Measurements from ENCODE around the gene MUSK.

The MUSK gene

DNA sequence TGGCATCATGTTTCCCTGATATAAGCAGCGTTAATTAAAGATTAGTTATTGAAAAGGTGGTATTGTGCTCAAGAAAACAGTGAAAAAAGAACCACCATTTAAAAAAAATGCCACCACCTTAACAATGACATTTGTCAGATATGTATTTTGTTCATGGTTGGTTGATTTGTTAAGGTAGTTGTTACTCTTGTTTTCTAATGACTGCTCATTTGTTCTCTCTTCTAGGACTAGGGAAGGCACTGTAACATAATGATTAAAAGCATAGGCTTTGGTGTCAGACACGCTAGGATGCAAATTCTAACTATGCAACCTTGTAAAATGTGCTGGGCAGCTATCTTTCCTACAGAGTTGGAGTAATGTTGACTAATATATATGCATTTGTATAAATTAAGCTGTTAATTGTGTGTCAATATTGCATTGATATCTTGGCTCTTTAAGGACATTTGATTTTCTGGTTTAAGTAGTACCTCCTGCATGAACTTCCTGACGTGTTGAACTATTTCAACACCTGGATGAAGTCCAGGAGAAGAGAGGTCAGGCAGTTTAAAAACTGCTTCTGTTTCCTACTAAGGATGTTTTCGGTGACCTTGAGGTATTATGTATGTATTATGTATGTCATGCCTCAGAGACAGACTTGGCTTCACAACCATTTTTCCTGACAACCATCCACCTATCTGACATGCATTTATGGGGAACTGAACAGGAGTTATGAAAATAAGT is 77.8 kb downstream of the MUSK start:
- Histone ChIP-seq H3K4me3 (ENCODE audit: low read depth, low read length) (no peak overlapping the region), H3K36me3 (ENCODE audit: control insufficient read depth, insufficient read depth, low read length) (no peaks in the 10 kb centered on the region), H3K9ac (ENCODE audit: low read depth, low read length) (no peak overlapping the region), H3K9me3 (ENCODE audit: control insufficient read depth, insufficient read depth, low read length) (no peaks in the 10 kb centered on the region), H3K27me3 (ENCODE audit: control insufficient read depth, insufficient read depth, low read length) (no peaks in the 10 kb centered on the region), H3K4me1 (ENCODE audit: control insufficient read depth, insufficient read depth, low read length) (peaks cover 7% of the 10 kb centered on the region)

DNA sequence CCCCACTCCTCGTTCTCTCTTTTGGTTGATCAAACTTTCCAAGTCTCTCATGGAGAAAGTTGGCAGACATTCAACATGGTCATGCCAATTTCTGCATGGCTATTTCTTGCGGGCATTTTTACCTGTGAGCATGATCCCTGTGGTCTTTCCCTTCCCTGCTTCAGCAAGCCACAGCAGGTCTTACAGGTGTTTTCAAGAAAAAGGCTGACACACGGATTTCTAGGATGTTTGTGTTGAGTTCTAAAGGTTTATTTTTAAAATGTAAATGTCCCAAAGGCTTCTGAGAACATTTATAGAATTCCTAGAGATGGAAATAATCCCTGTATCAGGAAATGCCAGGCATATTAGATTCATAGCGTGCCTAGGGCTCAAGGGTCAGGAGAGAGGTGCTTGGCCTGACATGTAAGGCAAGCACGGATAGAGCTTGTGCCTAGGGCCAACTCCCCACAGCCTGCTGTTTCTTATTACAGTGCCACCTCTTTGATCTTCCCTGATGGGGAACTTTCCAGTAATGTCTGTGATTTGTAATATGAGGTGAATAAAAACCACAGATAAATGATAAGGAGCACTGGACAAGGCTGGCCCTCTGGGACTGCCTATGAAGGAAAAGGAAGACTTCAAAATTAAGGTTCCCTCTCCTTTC is 79.8 kb downstream of the MUSK start:
- Histone ChIP-seq H3K27me3 (ENCODE audit: control insufficient read depth, insufficient read depth, low read length) (no peaks in the 10 kb centered on the region), H3K9ac (ENCODE audit: low read depth, low read length) (no peak overlapping the region), H3K4me3 (ENCODE audit: low read depth, low read length) (no peak overlapping the region), H3K36me3 (ENCODE audit: control insufficient read depth, insufficient read depth, low read length) (no peaks in the 10 kb centered on the region), H3K9me3 (ENCODE audit: control insufficient read depth, insufficient read depth, low read length) (no peaks in the 10 kb centered on the region), H3K4me1 (ENCODE audit: control insufficient read depth, insufficient read depth, low read length) (peaks cover 2% of the 10 kb centered on the region)

DNA sequence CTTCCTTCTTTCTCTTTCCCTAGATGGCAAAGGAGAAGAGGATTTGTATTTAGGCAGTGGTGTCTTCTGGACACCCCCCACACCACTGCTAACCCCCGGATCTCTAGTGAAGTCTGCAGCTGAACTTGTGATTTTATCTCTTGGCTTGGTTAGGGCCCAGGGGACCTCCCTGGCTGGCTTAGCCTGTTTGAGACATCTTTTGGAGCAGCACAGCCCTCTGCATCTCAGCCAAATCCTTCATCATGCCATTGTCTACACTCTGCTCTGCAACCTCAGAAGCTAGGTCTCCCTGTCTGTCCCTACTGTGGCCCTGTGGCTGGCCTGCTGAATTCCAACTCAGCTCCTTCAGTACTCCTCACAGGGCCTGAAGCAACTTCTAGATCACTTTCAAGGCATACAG is 81.7 kb downstream of the MUSK start:
- Histone ChIP-seq H3K9ac (ENCODE audit: low read depth, low read length) (no peak overlapping the region), H3K27me3 (ENCODE audit: control insufficient read depth, insufficient read depth, low read length) (no peaks in the 10 kb centered on the region), H3K4me1 (ENCODE audit: control insufficient read depth, insufficient read depth, low read length) (no peaks in the 10 kb centered on the region), H3K36me3 (ENCODE audit: control insufficient read depth, insufficient read depth, low read length) (no peaks in the 10 kb centered on the region), H3K9me3 (ENCODE audit: control insufficient read depth, insufficient read depth, low read length) (no peaks in the 10 kb centered on the region), H3K4me3 (ENCODE audit: low read depth, low read length) (no peak overlapping the region)

DNA sequence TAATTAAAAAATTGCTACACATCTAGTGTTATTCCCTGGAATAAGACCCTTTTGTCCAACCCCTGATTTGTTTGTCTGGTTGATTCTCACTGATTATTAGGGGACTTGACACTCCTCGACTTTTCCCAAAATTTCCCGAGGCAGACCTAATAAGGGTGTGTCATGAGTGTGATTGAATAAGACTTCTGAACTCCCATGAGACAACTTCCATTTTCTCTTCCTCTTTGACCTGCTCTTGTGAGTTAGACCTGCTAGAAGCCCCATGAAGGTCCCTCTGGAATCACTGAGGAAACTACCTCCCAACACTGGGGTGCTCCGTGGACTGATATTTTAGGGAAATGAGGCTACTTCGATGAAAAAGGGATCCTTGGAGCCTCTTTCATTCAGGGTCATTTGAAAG is 83.4 kb downstream of the MUSK start:
- no peak overlapping the region for H3K9ac ChIP-seq (ENCODE audit: low read depth, low read length)

DNA sequence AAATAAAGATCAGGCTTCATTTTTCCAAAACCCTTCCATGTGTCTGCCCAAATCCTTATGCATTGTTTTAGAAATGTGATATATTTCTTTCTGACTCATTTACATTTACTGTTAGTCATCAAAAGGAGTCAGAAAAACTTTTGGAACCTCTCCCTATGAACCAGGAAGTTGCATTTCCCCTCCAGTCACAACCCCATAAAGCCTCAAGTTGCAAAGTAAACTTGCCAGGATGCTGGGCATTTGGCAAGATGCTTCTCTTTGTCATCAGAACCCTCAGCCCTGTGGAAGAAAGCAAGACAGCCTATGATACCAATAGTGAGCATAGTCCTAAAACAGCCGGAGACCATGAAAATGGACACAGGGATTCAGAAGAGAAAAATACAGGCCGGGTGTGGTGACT is 84.2 kb downstream of the MUSK start:
- Histone ChIP-seq H3K4me1 (ENCODE audit: control insufficient read depth, insufficient read depth, low read length) (no peaks in the 10 kb centered on the region), H3K9ac (ENCODE audit: low read depth, low read length) (no peak overlapping the region)

More for the DNA sequence above, 83.4 kb downstream of the MUSK start:
- Histone ChIP-seq H3K4me1 (ENCODE audit: control insufficient read depth, insufficient read depth, low read length) (no peaks in the 10 kb centered on the region), H3K36me3 (ENCODE audit: control insufficient read depth, insufficient read depth, low read length) (no peaks in the 10 kb centered on the region), H3K4me3 (ENCODE audit: low read depth, low read length) (no peak overlapping the region), H3K9me3 (ENCODE audit: control insufficient read depth, insufficient read depth, low read length) (no peaks in the 10 kb centered on the region), H3K27me3 (ENCODE audit: control insufficient read depth, insufficient read depth, low read length) (no peaks in the 10 kb centered on the region)

DNA sequence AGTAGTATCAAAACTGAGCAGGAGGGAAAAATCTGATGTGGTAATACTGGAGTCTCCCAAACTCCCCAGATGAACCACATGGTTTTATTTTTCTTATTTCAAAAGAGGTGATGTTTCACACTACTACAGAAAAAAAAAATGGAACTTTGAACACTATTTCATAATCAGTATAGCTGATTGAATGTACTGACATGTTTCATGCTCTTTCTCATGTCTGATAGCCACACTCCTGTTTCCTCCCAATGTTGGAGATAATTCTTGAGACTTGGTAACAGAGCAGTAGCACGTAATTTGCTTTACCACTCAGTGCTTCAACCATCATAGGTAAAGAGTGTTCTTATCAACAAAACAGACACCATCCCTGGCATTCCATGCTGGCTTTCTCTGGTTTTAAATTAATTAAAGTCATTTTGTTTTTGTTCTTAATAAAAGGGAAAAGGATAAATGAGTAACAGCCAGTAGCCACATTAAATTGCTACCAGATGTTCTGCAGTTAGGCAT is 85.2 kb downstream of the MUSK start:
- Histone ChIP-seq H3K9me3 (ENCODE audit: control insufficient read depth, insufficient read depth, low read length) (no peaks in the 10 kb centered on the region), H3K4me1 (ENCODE audit: control insufficient read depth, insufficient read depth, low read length) (no peaks in the 10 kb centered on the region), H3K27me3 (ENCODE audit: control insufficient read depth, insufficient read depth, low read length) (no peaks in the 10 kb centered on the region), H3K9ac (ENCODE audit: low read depth, low read length) (no peak overlapping the region), H3K4me3 (ENCODE audit: low read depth, low read length) (no peak overlapping the region), H3K36me3 (ENCODE audit: control insufficient read depth, insufficient read depth, low read length) (no peaks in the 10 kb centered on the region)

More for the DNA sequence above, 84.2 kb downstream of the MUSK start:
- H3K36me3 ChIP-seq (ENCODE audit: control insufficient read depth, insufficient read depth, low read length), result no peaks in the 10 kb centered on the region
- no peaks in the 10 kb centered on the region for H3K27me3 ChIP-seq (ENCODE audit: control insufficient read depth, insufficient read depth, low read length)
- H3K9me3 ChIP-seq (ENCODE audit: control insufficient read depth, insufficient read depth, low read length), result no peaks in the 10 kb centered on the region
- H3K4me3 ChIP-seq (ENCODE audit: low read depth, low read length), result no peak overlapping the region

DNA sequence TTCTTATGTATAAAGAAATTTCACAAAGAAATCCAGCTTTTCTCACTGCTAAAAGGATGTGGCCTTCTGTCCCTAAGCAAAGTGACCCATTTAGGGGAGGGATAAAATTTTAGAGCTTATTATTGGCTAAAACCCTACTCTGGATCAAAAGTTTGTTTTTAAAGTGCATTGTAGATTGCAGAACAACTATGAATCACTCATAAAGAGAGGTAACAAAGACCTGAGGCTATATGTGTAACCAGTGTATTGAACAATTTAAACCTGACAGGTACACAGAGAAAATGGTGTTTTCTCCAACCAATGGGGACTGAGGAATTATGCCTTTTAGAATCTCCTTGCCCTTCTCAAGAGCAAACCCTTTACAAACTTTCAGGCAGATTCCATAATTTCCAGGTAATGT is 86.6 kb downstream of the MUSK start:
- Histone ChIP-seq H3K4me3 (ENCODE audit: low read depth, low read length) (no peak overlapping the region), H3K36me3 (ENCODE audit: control insufficient read depth, insufficient read depth, low read length) (no peaks in the 10 kb centered on the region), H3K4me1 (ENCODE audit: control insufficient read depth, insufficient read depth, low read length) (no peaks in the 10 kb centered on the region), H3K9me3 (ENCODE audit: control insufficient read depth, insufficient read depth, low read length) (no peaks in the 10 kb centered on the region), H3K9ac (ENCODE audit: low read depth, low read length) (no peak overlapping the region), H3K27me3 (ENCODE audit: control insufficient read depth, insufficient read depth, low read length) (no peaks in the 10 kb centered on the region)

DNA sequence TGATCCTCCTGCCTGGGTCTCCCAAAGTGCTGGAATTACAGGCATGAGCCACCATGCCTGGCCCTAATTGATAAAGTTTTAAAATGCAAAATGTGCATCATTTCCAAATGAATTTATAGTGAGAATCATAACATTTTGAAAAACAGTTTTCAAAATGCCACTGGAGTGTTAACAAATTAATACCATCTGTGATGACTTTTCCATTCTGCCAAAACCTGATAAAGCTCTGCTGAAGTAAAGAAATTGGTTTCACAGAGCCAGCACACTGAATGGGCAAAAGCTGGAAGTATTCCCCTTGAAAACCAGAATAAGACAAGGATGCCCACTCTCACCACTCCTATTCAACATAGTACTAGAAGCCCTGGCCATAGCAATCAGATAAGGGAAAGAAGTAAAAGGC is 89.6 kb downstream of the MUSK start:
- Histone ChIP-seq H3K4me3 (ENCODE audit: low read depth, low read length) (no peak overlapping the region), H3K9me3 (ENCODE audit: control insufficient read depth, insufficient read depth, low read length) (no peaks in the 10 kb centered on the region), H3K9ac (ENCODE audit: low read depth, low read length) (no peak overlapping the region), H3K27me3 (ENCODE audit: control insufficient read depth, insufficient read depth, low read length) (no peaks in the 10 kb centered on the region), H3K4me1 (ENCODE audit: control insufficient read depth, insufficient read depth, low read length) (no peaks in the 10 kb centered on the region), H3K36me3 (ENCODE audit: control insufficient read depth, insufficient read depth, low read length) (no peaks in the 10 kb centered on the region)

DNA sequence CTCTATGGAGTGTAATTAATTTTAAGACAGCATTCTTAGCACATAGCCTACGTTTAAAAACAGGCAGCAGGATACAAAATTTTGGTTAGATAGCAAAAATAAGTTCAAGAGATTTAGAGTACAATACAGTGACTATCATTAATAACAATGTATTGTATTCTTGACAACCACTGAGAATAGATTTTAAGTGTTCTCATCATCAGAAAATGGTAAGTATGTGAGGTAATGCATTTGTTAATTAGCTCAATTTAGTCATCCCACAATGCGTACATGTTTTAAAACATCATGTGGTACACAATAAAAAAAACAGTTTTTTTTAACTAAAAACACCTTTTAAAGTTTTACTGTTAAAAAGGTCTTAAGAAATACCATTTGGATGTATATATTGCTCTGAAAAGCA is 94.2 kb downstream of the MUSK start:
- Histone ChIP-seq H3K4me1 (ENCODE audit: control insufficient read depth, insufficient read depth, low read length) (no peaks in the 10 kb centered on the region), H3K27me3 (ENCODE audit: control insufficient read depth, insufficient read depth, low read length) (no peaks in the 10 kb centered on the region), H3K36me3 (ENCODE audit: control insufficient read depth, insufficient read depth, low read length) (no peaks in the 10 kb centered on the region), H3K9me3 (ENCODE audit: control insufficient read depth, insufficient read depth, low read length) (no peaks in the 10 kb centered on the region), H3K9ac (ENCODE audit: low read depth, low read length) (no peak overlapping the region), H3K4me3 (ENCODE audit: low read depth, low read length) (no peak overlapping the region)

DNA sequence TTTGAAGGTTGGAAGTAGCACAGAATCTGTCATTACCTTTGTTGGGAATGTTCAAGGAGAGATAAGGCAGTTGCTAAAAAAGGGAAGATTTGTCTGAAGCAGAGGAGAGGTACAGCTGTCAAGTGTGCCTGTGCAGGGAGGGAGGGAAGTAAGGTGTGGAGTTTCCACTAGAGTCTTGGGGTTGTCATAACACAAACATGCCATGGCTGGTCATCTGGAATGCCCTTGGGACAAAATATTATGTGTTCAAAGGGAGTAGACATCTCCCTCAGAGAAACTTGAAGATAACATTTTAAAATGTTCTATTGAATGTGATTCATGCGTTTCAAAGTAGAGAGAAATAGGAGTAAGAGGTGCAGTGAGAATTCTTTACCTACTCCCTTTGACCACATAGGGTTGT is 95.0 kb downstream of the MUSK start:
- Histone ChIP-seq H3K9ac (ENCODE audit: low read depth, low read length) (no peak overlapping the region), H3K27me3 (ENCODE audit: control insufficient read depth, insufficient read depth, low read length) (no peaks in the 10 kb centered on the region), H3K9me3 (ENCODE audit: control insufficient read depth, insufficient read depth, low read length) (no peaks in the 10 kb centered on the region), H3K4me3 (ENCODE audit: low read depth, low read length) (no peak overlapping the region), H3K36me3 (ENCODE audit: control insufficient read depth, insufficient read depth, low read length) (no peaks in the 10 kb centered on the region), H3K4me1 (ENCODE audit: control insufficient read depth, insufficient read depth, low read length) (no peaks in the 10 kb centered on the region)

DNA sequence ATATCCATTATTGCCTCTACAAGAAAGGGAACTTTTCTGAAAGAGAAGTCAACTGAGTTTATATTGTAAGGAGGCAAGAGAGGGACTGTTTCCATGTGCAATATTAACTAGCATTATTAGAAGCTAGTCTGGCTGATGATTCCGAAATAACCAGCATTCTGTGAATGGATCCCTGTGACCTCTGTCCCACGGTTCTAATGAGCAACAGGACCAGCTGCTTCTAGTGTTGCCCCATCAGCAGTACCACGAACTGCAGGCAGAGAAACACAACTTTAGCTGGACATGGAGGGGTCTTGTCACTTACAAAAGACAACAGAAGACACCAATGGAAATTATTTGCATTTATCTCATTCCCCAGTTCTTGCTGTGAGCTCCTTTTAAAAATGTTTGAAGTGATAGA is 95.4 kb downstream of the MUSK start:
- Histone ChIP-seq H3K4me1 (ENCODE audit: control insufficient read depth, insufficient read depth, low read length) (no peaks in the 10 kb centered on the region), H3K4me3 (ENCODE audit: low read depth, low read length) (no peak overlapping the region), H3K36me3 (ENCODE audit: control insufficient read depth, insufficient read depth, low read length) (no peaks in the 10 kb centered on the region), H3K9me3 (ENCODE audit: control insufficient read depth, insufficient read depth, low read length) (no peaks in the 10 kb centered on the region), H3K27me3 (ENCODE audit: control insufficient read depth, insufficient read depth, low read length) (no peaks in the 10 kb centered on the region), H3K9ac (ENCODE audit: low read depth, low read length) (no peak overlapping the region)

DNA sequence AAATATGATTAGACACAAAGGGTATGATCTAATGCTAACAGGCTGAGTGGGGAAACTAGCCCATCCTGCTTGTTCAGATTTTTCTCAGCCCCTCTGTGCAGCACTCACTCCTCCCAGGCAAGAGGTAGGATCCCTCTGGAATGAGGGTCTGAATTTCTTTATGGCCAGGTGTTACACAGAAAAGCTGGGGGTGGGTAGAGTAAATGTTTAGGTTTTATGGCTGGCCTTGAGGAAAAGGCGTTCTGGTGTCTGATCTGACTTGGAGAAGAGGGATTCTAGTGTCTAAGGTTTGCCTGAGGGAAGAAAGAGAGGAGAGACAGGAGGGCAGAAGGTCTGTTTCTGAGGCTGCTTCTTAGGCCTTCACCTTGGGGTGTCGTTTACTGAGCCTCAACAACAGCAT is 97.3 kb downstream of the MUSK start:
- Histone ChIP-seq H3K36me3 (ENCODE audit: control insufficient read depth, insufficient read depth, low read length) (no peaks in the 10 kb centered on the region), H3K9me3 (ENCODE audit: control insufficient read depth, insufficient read depth, low read length) (no peaks in the 10 kb centered on the region), H3K4me1 (ENCODE audit: control insufficient read depth, insufficient read depth, low read length) (no peaks in the 10 kb centered on the region)

More for the DNA sequence above, 97.3 kb downstream of the MUSK start:
- Histone ChIP-seq H3K9ac (ENCODE audit: low read depth, low read length) (no peak overlapping the region), H3K27me3 (ENCODE audit: control insufficient read depth, insufficient read depth, low read length) (no peaks in the 10 kb centered on the region), H3K4me3 (ENCODE audit: low read depth, low read length) (no peak overlapping the region)

Measured in iPS-15b (cell line).